Neural progenitor cell (in vitro differentiated cells): ENCODE results near the gene RAD51AP1.

Experiments used
- CTCF ChIP-seq: fragments of 200-600 bp; sonication (generic); IDR thresholded peaks from 2 replicates; pipeline ENCODE4 v1.5.1; 2017; ENCODE audit warnings: antibody characterized with exemption, mild to moderate bottlenecking
- EZH2 ChIP-seq: fragments of 200-600 bp; sonication (generic); IDR thresholded peaks from 2 replicates; pipeline ENCODE4 v1.6.1; 2017; ENCODE audit warnings: antibody characterized with exemption, mild to moderate bottlenecking, moderate library complexity

- no peak for TF ChIP-seq CTCF
- no peak for TF ChIP-seq EZH2
Observed at GRCh38 chr12:4555804-4556203, 17.1 kb downstream of the RAD51AP1 start.
